ENCODE measurements around the gene FSTL3.
"Not testable (repeated sequence)": the region's sequence is repeated elsewhere in the genome, so short reads cannot be mapped to it uniquely, and the experiment has no call there.

Gene FSTL3

DNA sequence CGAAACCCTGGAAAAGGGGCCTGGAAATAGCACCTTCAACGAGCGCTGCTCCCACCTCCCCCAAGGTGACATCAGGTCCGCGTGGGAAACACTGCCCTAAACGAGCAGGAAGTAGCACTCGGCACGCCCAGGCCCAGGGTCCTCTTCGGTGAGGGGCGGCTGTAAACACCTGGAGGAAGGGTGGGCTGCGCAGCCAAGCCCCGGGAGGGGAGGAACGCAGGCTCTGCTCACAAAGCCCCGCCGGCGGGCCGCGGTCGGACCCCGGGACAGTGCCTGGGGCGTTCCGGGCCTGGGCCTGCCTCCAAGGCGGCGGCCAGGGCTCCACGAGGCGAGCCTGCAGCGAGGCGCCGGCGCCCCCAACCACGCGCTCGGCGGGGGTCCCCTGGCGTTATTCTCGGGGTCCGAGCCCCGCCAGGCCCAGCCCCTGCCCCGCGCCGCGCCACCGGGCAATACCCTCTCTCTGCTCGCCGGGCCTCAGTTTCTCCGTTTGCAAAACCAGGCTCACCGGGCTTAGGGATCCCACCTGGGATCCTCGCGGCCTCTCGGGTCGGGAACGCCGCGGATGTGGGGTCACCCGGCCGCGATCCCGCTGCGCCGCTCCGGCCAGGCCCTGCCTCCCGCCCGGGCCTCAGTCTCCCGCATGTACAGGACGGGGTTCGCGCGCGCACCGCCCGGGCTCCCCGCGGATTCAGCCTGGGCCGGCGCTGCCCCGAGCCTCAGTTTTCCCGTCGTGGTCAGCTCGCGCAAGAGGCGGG lies 13.8 kb upstream of the FSTL3 start:
- ChIA-PET CTCF (interaction anchor here (0.9 kb wide), 1 partner anchor 17 kb away, joined by 5 read pairs; no protein-coding TSS in a partner anchor), POLR2A (no interaction called here)

DNA sequence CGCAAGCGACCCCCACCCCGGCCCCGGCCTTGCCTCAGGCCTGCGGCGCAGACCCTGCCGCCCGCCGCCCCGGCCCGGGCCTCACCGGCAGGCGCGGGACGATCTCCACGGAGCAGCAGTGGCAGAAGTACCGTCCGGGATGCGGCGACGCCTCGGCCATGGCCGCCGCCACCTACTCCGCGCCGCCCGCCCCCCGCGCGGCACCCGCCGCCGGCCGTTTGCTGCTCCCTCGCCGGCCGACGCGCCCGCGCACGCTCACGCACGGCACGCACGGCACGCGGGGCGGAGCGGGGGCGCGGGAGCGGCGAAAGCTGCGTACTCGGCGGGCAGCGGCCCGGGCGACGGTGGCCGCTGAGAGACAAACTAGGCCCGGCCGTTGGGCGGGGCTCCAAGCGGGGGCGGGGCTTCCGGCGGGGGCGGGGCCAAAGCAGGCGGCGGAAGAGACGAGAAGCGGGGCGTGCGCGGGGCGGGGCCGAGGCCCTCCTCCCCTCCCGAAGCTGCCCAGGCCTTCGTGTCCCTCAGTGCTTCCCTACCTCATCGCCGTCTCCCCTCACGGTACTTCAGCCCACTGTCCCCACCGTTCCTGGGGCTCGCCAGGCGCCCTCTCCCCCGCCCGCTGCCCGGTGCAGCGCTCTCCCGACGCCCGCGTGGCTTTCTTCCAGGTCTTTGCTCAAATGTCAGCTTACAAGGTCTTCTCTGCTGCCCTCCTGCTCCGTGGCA lies 13.1 kb upstream of the FSTL3 start, which contains the start of gene RNF126:
Gene RNF126, minus strand, starts transcription at position 253 of the 720 bp plus-strand sequence. Its CDS starts 93 bp downstream, at position 160.
- TF ChIP-seq, protein P1, sequence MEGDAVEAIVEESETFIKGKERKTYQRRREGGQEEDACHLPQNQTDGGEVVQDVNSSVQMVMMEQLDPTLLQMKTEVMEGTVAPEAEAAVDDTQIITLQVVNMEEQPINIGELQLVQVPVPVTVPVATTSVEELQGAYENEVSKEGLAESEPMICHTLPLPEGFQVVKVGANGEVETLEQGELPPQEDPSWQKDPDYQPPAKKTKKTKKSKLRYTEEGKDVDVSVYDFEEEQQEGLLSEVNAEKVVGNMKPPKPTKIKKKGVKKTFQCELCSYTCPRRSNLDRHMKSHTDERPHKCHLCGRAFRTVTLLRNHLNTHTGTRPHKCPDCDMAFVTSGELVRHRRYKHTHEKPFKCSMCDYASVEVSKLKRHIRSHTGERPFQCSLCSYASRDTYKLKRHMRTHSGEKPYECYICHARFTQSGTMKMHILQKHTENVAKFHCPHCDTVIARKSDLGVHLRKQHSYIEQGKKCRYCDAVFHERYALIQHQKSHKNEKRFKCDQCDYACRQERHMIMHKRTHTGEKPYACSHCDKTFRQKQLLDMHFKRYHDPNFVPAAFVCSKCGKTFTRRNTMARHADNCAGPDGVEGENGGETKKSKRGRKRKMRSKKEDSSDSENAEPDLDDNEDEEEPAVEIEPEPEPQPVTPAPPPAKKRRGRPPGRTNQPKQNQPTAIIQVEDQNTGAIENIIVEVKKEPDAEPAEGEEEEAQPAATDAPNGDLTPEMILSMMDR (IDR thresholded peaks at IDR 0.05; ENCODE audit: control extremely low read depth, extremely low read depth, low read depth, missing control alignments), result no peak
- CTCF ChIA-PET, result interaction anchor here (0.7 to 1.5 kb wide), 4 partner anchors 14 to 71 kb away, joined by 3 to 8 read pairs (median 4); partner anchors contain the start of gene POLRMT
- POLR2A ChIA-PET, result no interaction called here

More for the DNA sequence above, 13.8 kb upstream of the FSTL3 start:
- DNase-seq (ENCODE audit: extremely low spot score), result peak; percentile 79
- TF ChIP-seq, protein P1 (IDR thresholded peaks at IDR 0.05; ENCODE audit: control extremely low read depth, extremely low read depth, low read depth, missing control alignments), result no peak

DNA sequence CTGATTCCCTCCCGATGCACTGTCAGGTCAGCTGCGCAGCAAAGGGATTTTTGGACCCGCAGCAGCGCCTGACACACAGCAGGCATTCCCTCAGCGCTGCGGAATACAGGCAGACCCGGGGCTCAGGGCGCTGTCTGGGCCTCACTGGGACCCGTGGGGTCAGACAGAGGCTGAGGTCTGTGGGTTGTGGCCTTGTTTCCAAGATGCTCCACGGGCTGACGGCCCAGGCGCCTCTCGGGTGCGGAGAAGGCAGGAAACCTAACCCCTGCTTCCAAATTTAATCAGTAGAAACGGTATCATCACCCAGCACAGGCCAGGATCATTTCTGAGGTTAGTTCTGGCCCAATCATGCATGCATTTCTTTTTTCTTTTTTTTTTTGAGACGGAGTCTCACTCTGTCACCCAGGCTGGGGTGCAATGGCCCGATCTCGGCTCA lies 12.5 kb upstream of the FSTL3 start:
- ChIA-PET CTCF (interaction anchor here (0.7 to 1.5 kb wide), 4 partner anchors 14 to 70 kb away, joined by 3 to 8 read pairs (median 4); partner anchors contain the start of gene POLRMT), POLR2A (no interaction called here)
- TF ChIP-seq, protein P1 (IDR thresholded peaks at IDR 0.05; ENCODE audit: control extremely low read depth, extremely low read depth, low read depth, missing control alignments), result no peak
- DNase-seq (ENCODE audit: extremely low spot score), result no peak

More for the DNA sequence above, 13.1 kb upstream of the FSTL3 start, which contains the start of gene RNF126:
- DNase-seq (ENCODE audit: extremely low spot score), result peak; percentile 98

DNA sequence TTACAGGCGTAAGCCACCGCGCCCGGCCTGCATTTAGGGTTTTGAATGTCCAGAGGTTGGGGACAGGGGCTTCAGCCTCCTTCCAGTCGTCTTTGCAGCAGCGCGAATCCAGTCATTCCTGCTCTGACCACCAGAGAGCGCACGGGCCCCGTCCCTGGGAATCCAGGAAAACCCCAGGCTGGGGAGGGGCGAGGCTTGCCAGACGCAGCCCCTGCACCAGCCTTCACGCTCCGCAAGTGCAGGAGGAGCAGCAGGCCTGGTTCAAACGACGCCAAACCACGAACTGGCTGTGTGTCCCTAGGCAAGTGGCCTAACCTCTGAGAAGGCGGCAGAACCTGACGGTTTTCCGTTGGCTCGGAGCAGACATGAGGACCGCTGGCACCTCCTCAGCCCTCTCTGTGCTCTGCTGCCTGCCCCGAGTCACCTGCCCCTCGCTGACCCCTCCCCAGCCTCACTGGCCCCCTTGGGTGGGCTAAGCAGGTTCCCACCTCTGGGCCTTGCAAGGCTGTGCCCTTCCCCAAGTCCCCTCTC lies 11.2 kb upstream of the FSTL3 start:
- peak; percentile 85 for DNase-seq (ENCODE audit: extremely low spot score)
- POLR2A ChIA-PET, result no interaction called here
- CTCF ChIA-PET, result no interaction called here
- TF ChIP-seq, protein P1 (IDR thresholded peaks at IDR 0.05; ENCODE audit: control extremely low read depth, extremely low read depth, low read depth, missing control alignments), result peak; percentile 90

DNA sequence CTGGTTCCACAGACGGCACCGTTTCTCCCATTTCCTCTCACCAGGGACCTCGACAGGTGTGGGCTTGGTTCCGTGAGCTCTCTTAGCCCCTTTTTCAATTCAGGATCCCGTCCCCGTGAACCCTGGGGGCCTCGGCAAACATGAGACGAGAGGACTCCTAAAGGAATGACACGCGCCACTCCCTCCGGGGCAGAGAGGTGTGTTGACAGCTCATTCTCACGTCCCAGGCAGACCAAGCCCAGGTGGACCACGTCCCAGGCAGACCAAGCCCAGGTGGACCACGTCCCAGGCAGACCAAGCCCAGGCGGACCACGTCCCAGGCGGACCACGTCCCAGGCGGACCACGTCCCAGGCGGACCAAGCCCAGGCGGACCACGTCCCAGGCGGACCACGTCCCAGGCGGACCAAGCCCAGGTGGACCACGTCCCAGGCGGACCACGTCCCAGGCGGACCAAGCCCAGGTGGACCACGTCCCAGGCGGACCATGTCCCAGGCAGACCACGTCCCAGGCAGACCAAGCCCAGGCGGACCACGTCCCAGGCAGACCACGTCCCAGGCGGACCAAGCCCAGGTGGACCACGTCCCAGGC lies 9.1 kb upstream of the FSTL3 start:
- CTCF ChIA-PET, result interaction anchor here (1.0 to 2.1 kb wide), 4 partner anchors 9 to 102 kb away, joined by 3 to 9 read pairs (median 4); partner anchors contain the start of gene FSTL3
- DNase-seq (ENCODE audit: extremely low spot score); POLR2A ChIA-PET: not testable (repeated sequence)

DNA sequence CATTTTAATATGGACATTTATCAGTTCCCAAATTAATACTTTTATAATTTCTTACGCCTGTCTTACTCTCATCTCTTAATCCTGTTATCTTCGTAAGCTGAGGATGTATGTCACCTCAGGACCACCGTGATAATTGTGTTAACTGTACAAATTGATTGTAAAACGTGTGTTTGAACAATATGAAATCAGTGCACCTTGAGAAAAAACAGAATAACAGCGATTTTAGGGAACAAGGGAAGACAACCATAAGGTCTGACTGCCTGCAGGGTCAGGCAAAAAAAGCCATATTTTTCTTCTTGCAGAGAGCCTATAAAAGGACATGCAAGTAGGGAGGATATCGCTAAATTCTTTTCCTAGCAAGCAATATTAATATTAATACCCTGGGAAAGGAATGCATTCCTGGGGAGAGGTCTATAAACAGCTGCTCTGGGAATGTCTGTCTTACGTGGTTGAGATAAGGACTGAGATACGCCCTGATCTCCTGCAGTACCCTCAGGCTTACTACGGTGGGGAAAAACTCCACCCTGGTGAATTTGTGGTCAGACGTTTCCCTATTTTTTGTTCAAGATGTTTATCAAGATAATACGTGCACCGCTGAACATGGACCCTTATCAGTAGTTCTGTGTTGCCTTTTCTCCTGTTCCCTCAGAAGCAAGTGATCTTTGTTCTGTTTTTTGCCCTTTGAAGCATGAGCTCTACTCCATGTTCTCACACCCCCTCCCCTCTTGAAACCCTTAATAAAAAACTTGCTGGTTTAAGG lies 7.3 kb upstream of the FSTL3 start:
- POLR2A ChIA-PET; DNase-seq (ENCODE audit: extremely low spot score): not testable (repeated sequence)
- CTCF ChIA-PET, result interaction anchor here (0.8 to 3.2 kb wide), 3 partner anchors 9 to 65 kb away, joined by 3 to 17 read pairs (median 6); no protein-coding TSS in a partner anchor
